ENCODE data around the gene MRPS9.

The MRPS9 gene

GRCh38 chr2:105125920-105126319, 88.1 kb downstream of the MRPS9 start:
- no peak for DNase-seq

GRCh38 chr2:105126336-105126735, 88.5 kb downstream of the MRPS9 start:
- no peak for DNase-seq

GRCh38 chr2:105127289-105127915, 89.5 kb downstream of the MRPS9 start:
- no peak for DNase-seq

GRCh38 chr2:105129722-105130232, 91.9 kb downstream of the MRPS9 start:
- no peak for DNase-seq

- DNase-seq: no peak
Observed at GRCh38 chr2:105130546-105130945, 92.7 kb downstream of the MRPS9 start.

GRCh38 chr2:105134081-105134480, 96.2 kb downstream of the MRPS9 start:
- no peak for DNase-seq

- no peak for DNase-seq
Observed at GRCh38 chr2:105135436-105135835, 97.6 kb downstream of the MRPS9 start.

GRCh38 chr2:105136394-105136793, 98.5 kb downstream of the MRPS9 start:
- DNase-seq: no peak

- no peak for DNase-seq
Observed at GRCh38 chr2:105138643-105139042, 100.8 kb downstream of the MRPS9 start.

GRCh38 chr2:105139556-105140239, 101.8 kb downstream of the MRPS9 start:
- DNase-seq: no peak

- DNase-seq: no peak
Observed at GRCh38 chr2:105140240-105140568, 102.3 kb downstream of the MRPS9 start.

GRCh38 chr2:105141099-105141614, 103.3 kb downstream of the MRPS9 start:
- DNase-seq: no peak

- DNase-seq: no peak
Observed at GRCh38 chr2:105142239-105142638, 104.4 kb downstream of the MRPS9 start.

GRCh38 chr2:105143094-105143466, 105.2 kb downstream of the MRPS9 start:
- no peak for DNase-seq

GRCh38 chr2:105143467-105144151, 105.7 kb downstream of the MRPS9 start:
- DNase-seq: no peak

GRCh38 chr2:105144152-105144940, 106.5 kb downstream of the MRPS9 start:
- DNase-seq: no peak

GRCh38 chr2:105144941-105145300, 107.1 kb downstream of the MRPS9 start:
- no peak for DNase-seq

GRCh38 chr2:105149272-105149671, 111.4 kb downstream of the MRPS9 start:
- no peak for DNase-seq

Measured in NCI-H2107 (cell line).